GM12874 (cell line): ENCODE measurements around the gene HEXA.

Experiments used
- TF ChIP-seq, protein P1 (sequence below): IDR thresholded peaks from 2 replicates; pipeline ENCODE4 v1.5.1; 2011; ENCODE audit warnings: low read depth, mild to moderate bottlenecking, control low read depth, low read length, moderate library complexity; ENCODE audit not compliant: insufficient read depth

HEXA gene

DNA sequence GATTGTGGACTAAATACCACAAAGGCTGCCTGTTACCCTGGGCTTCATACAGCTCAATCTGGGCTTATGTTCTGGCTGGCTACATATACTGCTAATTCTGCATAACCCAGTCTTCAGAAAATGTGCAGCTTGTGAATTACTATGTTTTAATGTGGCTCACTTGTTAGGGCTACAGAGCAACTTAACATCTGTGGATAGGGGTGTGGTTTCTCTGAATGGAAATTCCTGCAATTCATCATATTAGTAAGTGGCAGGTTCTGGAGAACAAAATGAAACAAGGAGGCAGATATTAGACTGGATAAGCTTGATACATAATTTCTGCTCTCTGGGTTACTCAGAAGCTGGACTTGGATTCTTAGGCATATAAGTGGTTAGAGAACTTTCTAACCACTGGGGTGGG is 29.0 kb upstream of the HEXA start:
- TF ChIP-seq, protein P1, sequence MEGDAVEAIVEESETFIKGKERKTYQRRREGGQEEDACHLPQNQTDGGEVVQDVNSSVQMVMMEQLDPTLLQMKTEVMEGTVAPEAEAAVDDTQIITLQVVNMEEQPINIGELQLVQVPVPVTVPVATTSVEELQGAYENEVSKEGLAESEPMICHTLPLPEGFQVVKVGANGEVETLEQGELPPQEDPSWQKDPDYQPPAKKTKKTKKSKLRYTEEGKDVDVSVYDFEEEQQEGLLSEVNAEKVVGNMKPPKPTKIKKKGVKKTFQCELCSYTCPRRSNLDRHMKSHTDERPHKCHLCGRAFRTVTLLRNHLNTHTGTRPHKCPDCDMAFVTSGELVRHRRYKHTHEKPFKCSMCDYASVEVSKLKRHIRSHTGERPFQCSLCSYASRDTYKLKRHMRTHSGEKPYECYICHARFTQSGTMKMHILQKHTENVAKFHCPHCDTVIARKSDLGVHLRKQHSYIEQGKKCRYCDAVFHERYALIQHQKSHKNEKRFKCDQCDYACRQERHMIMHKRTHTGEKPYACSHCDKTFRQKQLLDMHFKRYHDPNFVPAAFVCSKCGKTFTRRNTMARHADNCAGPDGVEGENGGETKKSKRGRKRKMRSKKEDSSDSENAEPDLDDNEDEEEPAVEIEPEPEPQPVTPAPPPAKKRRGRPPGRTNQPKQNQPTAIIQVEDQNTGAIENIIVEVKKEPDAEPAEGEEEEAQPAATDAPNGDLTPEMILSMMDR = no peak

DNA sequence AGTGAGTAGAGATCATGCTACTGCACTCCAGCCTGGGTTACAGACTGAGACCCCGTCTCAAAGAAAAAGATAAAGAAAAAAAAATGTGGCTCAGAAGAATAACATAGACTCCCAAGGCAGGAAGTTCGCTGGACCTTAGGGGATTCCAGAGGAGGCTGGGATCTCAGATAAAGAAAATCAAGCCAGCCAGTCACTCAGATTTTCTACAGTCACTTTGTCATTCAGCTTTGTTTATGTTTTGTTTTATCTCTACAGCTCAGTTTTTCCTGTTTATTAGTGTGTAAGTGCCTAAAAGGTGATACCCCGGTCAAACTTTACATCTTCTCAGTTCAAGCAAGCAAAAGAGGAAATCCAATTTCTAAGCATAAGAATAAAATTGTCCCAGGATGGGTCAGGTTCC is 28.5 kb upstream of the HEXA start:
- TF ChIP-seq, protein P1 = no peak

DNA sequence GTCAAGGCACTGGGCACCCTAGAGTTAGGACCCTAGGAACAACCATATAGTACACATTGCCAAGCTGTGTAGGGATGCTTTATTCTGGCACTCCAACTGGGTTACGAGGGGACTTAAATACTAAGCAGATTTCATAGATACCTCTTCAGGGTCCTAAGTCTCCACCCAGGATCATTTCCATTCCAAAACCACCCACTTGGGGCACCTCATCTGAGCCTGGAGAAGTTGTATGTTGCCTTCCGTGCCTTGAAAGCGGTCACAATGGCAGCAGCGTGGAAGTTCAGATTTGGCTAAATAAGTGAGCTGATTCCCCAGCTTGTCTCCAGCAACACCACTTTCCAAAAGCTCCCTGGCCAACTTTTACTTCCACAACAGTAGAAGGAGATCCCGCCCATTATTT is 26.9 kb upstream of the HEXA start:
- TF ChIP-seq, protein P1 = no peak

DNA sequence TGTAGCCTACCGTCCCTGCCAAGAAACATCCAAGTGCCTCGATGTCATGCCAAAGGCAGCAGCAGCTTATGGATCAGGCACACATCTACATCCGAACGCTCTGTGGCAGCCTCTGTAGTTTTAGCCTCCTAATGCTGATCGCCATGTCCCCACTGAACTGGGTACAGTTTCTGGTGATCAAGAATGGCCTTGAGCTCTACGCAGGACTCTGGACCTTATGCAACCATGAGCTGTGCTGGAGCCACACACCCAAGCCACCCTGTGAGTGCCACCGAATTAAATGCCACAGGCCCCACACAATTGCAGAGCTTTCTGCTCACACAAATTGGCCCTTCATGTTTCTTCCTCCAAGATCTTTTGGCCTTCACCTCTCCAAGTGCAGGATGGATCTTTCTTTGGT is 22.8 kb upstream of the HEXA start:
- TF ChIP-seq, protein P1 = no peak

DNA sequence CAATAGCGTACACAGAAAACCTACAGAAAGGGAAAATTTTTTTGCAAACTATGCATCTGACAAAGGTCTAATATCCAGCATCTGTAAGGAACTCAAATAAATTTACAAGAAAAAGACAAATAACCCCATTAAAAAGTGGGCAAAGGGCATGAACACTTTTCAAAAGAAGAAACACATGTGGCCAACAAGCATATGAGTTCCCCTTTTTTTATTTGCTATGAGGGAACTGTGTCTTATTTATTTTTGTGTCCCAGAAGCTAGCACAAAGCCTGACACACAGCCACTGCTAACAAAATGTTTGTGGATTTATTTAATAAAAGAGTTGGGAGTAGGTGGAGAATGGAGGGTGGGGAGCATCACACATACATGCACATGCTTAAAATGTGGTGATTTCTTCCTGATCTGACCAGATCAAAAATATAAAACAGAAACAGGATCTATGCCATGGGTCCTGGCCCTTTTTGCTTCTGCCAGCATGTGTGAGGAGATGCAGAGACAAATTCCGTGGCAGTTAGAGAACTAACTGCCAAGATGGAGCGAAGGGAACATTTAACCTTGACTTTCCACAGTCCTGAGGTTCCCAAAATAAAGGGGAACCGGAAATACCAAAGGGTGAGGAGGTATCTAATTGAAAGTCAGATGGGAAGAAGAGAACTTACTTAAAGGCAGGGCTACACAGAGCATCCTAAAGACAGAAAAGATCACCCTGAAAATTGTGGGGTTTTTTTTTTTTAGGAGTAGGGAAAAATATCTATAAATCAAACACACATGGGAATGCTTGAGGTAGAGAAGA is 22.2 kb upstream of the HEXA start, which contains the start of gene TMEM202:
Gene TMEM202, plus strand, starts transcription at position 510 of the 793 bp plus-strand sequence. Its CDS starts 22 bp downstream, at position 532.
- TF ChIP-seq, protein P1 = no peak

DNA sequence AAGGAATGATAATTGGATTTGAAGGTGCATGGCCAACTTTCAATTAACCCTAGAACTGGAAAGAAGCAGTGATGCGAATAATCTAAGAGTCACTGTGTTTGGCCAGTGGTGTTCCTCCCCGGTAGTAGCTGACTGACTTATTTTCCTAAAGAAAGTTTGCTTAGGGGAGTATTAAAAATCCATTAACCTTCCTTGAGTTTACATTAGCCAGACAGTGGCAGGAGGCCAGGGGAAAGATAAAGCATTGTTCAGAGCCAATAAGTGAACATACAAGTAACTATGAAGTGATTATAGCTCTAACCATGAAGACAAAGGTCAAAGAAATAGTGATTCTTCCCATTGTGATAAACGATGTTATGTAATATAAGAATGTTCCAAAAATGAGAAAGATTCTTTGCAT is 13.4 kb upstream of the HEXA start:
- TF ChIP-seq, protein P1 = no peak

DNA sequence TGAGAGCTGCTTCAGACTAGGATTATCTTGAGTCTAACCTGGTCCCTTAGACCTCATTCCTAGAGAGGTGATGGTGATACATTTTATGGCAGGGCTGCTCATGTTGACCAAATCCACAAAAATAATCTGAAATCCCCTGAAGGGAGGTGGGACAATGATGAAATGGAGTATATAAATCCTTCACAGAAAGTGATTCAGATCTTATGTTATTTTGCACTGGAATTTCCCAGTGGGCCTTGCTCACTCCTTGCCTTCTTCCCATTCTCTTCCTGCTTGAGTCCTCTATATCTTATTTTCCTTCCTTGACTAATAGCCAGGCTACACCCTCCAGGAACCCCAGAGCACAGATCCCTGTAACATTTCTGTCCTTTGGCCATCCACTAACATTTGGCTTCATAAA is 11.9 kb upstream of the HEXA start:
- TF ChIP-seq, protein P1 = no peak
